ENCODE measurements around the gene CDH23.

GRCh38 chr10:71852355-71852937 lies 455.7 kb downstream of the CDH23 start:
- TF ChIP-seq CTCF (IDR thresholded peaks at IDR 0.05): no peak
- no peak for TF ChIP-seq EZH2 (IDR thresholded peaks at IDR 0.05; ENCODE audit: borderline replicate concordance, insufficient read depth, low read depth, low read length, poor library complexity, severe bottlenecking)
